H1 (cell line): ENCODE results near the gene GRIK4. TPM values are rescaled to one million over a fixed set of nuclear protein-coding genes. Genes with fewer than 3 reads are reported as not detected.

Source experiments
- CTCF ChIA-PET: fragments of 300-600 bp; sonication (Branson Sonifier 250); formaldehyde crosslinking; loops from one replicate; lab custom pipeline; 2021; ENCODE audit not compliant: partially characterized antibody; lab: Charles Lee
- POLR2A ChIA-PET: fragments of 300-600 bp; sonication (Branson Sonifier 250); formaldehyde crosslinking; loops from one replicate; lab custom pipeline; 2021; ENCODE audit warnings: inconsistent platforms; ENCODE audit not compliant: partially characterized antibody; lab: Charles Lee
- DNase-seq, 2 experiments: peaks; one replicate each; pipeline versions ENCODE4 v3.0.0 to v3.0.0-alpha.2; 2010 to 2022; ENCODE audit warnings: low spot score in 2 of 2, low read depth in 1 of 2, mixed read lengths in 1 of 2
- FAIRE-seq: peaks from 2 replicates; lab custom pipeline; 2011; peaks lifted over from hg19 to GRCh38; lab: Jason Lieb, UNC
- H2AFZ ChIP-seq: 2 replicates; pipeline ENCODE4 v1.8.1; 2012; ENCODE audit warnings: low read length, inconsistent platforms
- H2AK5ac ChIP-seq: 2 replicates; pipeline ENCODE4 v1.6.1; 2013; ENCODE audit warnings: low read depth, low read length
- H2BK120ac ChIP-seq: replicated peaks from 2 replicates; pipeline ENCODE3; 2013; ENCODE audit warnings: low read depth, low read length, inconsistent platforms
- H2BK12ac ChIP-seq: 2 replicates; pipeline ENCODE4 v1.6.1; 2013; ENCODE audit warnings: low read depth, low read length
- H2BK15ac ChIP-seq: 2 replicates; pipeline ENCODE4 v1.6.1; 2013; ENCODE audit warnings: low read length
- H2BK20ac ChIP-seq: 2 replicates; pipeline ENCODE4 v1.6.1; 2013; ENCODE audit warnings: low read length
- H2BK5ac ChIP-seq: 2 replicates; pipeline ENCODE4 v1.6.1; 2013; ENCODE audit warnings: low read depth, low read length
- H3K14ac ChIP-seq: 2 replicates; pipeline ENCODE4 v1.6.1; 2013; ENCODE audit warnings: inconsistent platforms; ENCODE audit not compliant: insufficient read length
- H3K18ac ChIP-seq: 2 replicates; pipeline ENCODE4 v1.6.1; 2013; ENCODE audit warnings: low read length; ENCODE audit errors: extremely low read depth
- H3K23ac ChIP-seq: 2 replicates; pipeline ENCODE4 v1.6.1; 2013; ENCODE audit warnings: inconsistent platforms; ENCODE audit not compliant: insufficient read length
- H3K23me2 ChIP-seq: 2 replicates; pipeline ENCODE4 v1.6.1; 2013; ENCODE audit warnings: low read depth, low read length
- H3K27ac ChIP-seq: 2 replicates; pipeline ENCODE4 v1.6.1; 2011; ENCODE audit warnings: low read depth, low read length, inconsistent platforms
- H3K27me3 ChIP-seq, 4 experiments: replicated peaks in 1 of 4; 1 replicate in 1 of 4; 2 replicates in 3 of 4; pipeline versions ENCODE4 v1.6.1 to v1.8.1; 2011 to 2013; ENCODE audit warnings: low read length in 3 of 4, mild to moderate bottlenecking in 3 of 4, inconsistent platforms in 2 of 4, mixed read lengths in 2 of 4, moderate library complexity in 1 of 4; ENCODE audit not compliant: control insufficient read depth in 3 of 4, insufficient read depth in 3 of 4; ENCODE audit errors: extremely low read depth in 1 of 4
- H3K36me3 ChIP-seq, 4 experiments: 2 replicates each; pipeline versions ENCODE4 v1.6.1 to v1.8.1; 2011 to 2013; ENCODE audit warnings: mild to moderate bottlenecking in 4 of 4, low read length in 3 of 4, moderate library complexity in 2 of 4, control low read depth in 1 of 4, inconsistent platforms in 1 of 4; ENCODE audit not compliant: insufficient read depth in 4 of 4, control insufficient read depth in 2 of 4
- H3K4ac ChIP-seq: replicated peaks from 2 replicates; pipeline ENCODE3; 2013; ENCODE audit warnings: low read length, low read depth, mixed read lengths, inconsistent platforms; ENCODE audit not compliant: insufficient read length
- H3K4me1 ChIP-seq, 4 experiments: replicated peaks in 1 of 4; 1 replicate in 1 of 4; 2 replicates in 3 of 4; pipeline versions ENCODE4 v1.6.1 to v1.8.1; 2011 to 2013; ENCODE audit warnings: low read length in 3 of 4, inconsistent platforms in 2 of 4, mixed read lengths in 1 of 4; ENCODE audit not compliant: insufficient read depth in 4 of 4, control insufficient read depth in 3 of 4
- H3K4me2 ChIP-seq, 2 experiments: 2 replicates each; pipeline versions ENCODE4 v1.6.1 to v1.8.1; 2011 to 2013; ENCODE audit warnings: low read depth in 2 of 2, low read length in 2 of 2, control low read depth in 1 of 2, inconsistent platforms in 1 of 2, mild to moderate bottlenecking in 1 of 2; ENCODE audit not compliant: insufficient read depth in 1 of 2
- H3K4me3 ChIP-seq, 4 experiments: fragments of 200-600, 300-600 bp in 1 of 4; sonication (generic), shearing (Covaris generic), sonication (Bioruptor Twin) in 1 of 4; 2 replicates each; pipeline versions ENCODE4 v1.5.1 to v1.8.1; 2011 to 2016; ENCODE audit warnings: low read length in 4 of 4, low read depth in 3 of 4, control low read depth in 2 of 4, inconsistent platforms in 2 of 4, mild to moderate bottlenecking in 2 of 4, mixed read lengths in 1 of 4, moderate library complexity in 1 of 4; ENCODE audit not compliant: insufficient read depth in 2 of 4; ENCODE audit errors: extremely low read depth in 1 of 4
- H3K56ac ChIP-seq: replicated peaks from 2 replicates; pipeline ENCODE3; 2013; ENCODE audit warnings: low read depth, mild to moderate bottlenecking, mixed read lengths, low read length, inconsistent platforms; ENCODE audit not compliant: insufficient read length
- H3K79me1 ChIP-seq: 2 replicates; pipeline ENCODE4 v1.6.1; 2013; ENCODE audit warnings: low read depth, low read length, control low read depth
- H3K79me2 ChIP-seq, 2 experiments: 2 replicates each; pipeline versions ENCODE4 v1.6.1 to v1.8.1; 2012 to 2013; ENCODE audit warnings: low read length in 2 of 2, mild to moderate bottlenecking in 2 of 2, inconsistent platforms in 1 of 2; ENCODE audit not compliant: insufficient read depth in 2 of 2, control insufficient read depth in 1 of 2
- H3K9ac ChIP-seq, 4 experiments: replicated peaks in 1 of 4; 1 replicate in 1 of 4; 2 replicates in 3 of 4; pipeline versions ENCODE4 v1.6.1 to v1.8.1; 2011 to 2013; ENCODE audit warnings: low read depth in 3 of 4, low read length in 3 of 4, control low read depth in 2 of 4, mild to moderate bottlenecking in 2 of 4, moderate library complexity in 2 of 4, inconsistent platforms in 1 of 4; ENCODE audit errors: extremely low read depth in 1 of 4
- H3K9me3 ChIP-seq, 2 experiments: 2 replicates each; pipeline versions ENCODE4 v1.6.1 to v1.8.1; 2012 to 2013; ENCODE audit warnings: mild to moderate bottlenecking in 2 of 2, moderate library complexity in 2 of 2, control low read depth in 1 of 2, inconsistent platforms in 1 of 2, low read depth in 1 of 2, low read length in 1 of 2, mixed read lengths in 1 of 2; ENCODE audit not compliant: insufficient read depth in 2 of 2
- H4K20me1 ChIP-seq, 2 experiments: replicated peaks in 1 of 2; 2 replicates each; pipeline versions ENCODE3 to v1.8.1; 2011 to 2013; ENCODE audit warnings: inconsistent platforms in 2 of 2, low read length in 2 of 2, mild to moderate bottlenecking in 1 of 2; ENCODE audit not compliant: insufficient read depth in 2 of 2, control insufficient read depth in 1 of 2
- H4K5ac ChIP-seq: 2 replicates; pipeline ENCODE4 v1.6.1; 2013; ENCODE audit warnings: low read length, low read depth, mixed read lengths, inconsistent platforms; ENCODE audit not compliant: insufficient read length
- H4K8ac ChIP-seq: 2 replicates; pipeline ENCODE4 v1.8.0; 2013; ENCODE audit warnings: mild to moderate bottlenecking, moderate library complexity, low read length, inconsistent platforms; ENCODE audit not compliant: insufficient read depth; ENCODE audit errors: extremely low read depth
- H4K91ac ChIP-seq: replicated peaks from 2 replicates; pipeline ENCODE3; 2013; ENCODE audit warnings: low read length, mixed read lengths, inconsistent platforms; ENCODE audit not compliant: insufficient read length
- CEBPB ChIP-seq: IDR thresholded peaks from 2 replicates; pipeline ENCODE4 v1.6.1; 2012; ENCODE audit warnings: low read depth, low read length
- GTF2F1 ChIP-seq: IDR thresholded peaks from 2 replicates; pipeline ENCODE4 v1.6.1; 2012; ENCODE audit warnings: low read depth, low read length, improper control_type of control experiment, borderline replicate concordance
- JUN ChIP-seq: IDR thresholded peaks from 2 replicates; pipeline ENCODE4 v1.6.1; 2011; ENCODE audit warnings: low read depth, mild to moderate bottlenecking, improper control_type of control experiment, low read length
- JUND ChIP-seq: IDR thresholded peaks from 2 replicates; pipeline ENCODE4 v1.6.1; 2011; ENCODE audit warnings: mild to moderate bottlenecking, improper control_type of control experiment, low read length
- KDM4A ChIP-seq: IDR thresholded peaks from one replicate; pipeline ENCODE4 v1.7.1; 2012; ENCODE audit warnings: low read depth, mild to moderate bottlenecking, moderate library complexity, low read length, inconsistent platforms; ENCODE audit not compliant: severe bottlenecking
- MAFK ChIP-seq: IDR thresholded peaks from 2 replicates; pipeline ENCODE4 v1.6.1; 2012; ENCODE audit warnings: low read depth, mild to moderate bottlenecking, improper control_type of control experiment, low read length
- NANOG ChIP-seq: IDR thresholded peaks from 2 replicates; pipeline ENCODE4 v1.6.1; 2011; ENCODE audit warnings: low read length, low read depth, mild to moderate bottlenecking, inconsistent platforms; ENCODE audit not compliant: insufficient read depth, poor library complexity, severe bottlenecking
- PHF8 ChIP-seq: fragments of 200-600 bp; sonication (generic); conservative IDR thresholded peaks from 2 replicates; pipeline ENCODE4 v1.7.1; 2012; ENCODE audit warnings: low read depth, mild to moderate bottlenecking, inconsistent platforms, low read length, moderate library complexity
- POLR2A ChIP-seq, 2 experiments: IDR thresholded peaks; 1 replicate in 1 of 2; 2 replicates in 1 of 2; pipeline ENCODE4 v1.6.1; 2011; ENCODE audit warnings: low read depth in 2 of 2, low read length in 2 of 2, mild to moderate bottlenecking in 2 of 2; ENCODE audit errors: control extremely low read depth in 1 of 2
- RNF2 ChIP-seq: fragments of 200-900, 300-1000 bp; sonication (generic); IDR thresholded peaks from 2 replicates; pipeline ENCODE4 v1.7.1; 2016; ENCODE audit warnings: borderline replicate concordance, low read depth, mild to moderate bottlenecking, antibody characterized with exemption, low read length; ENCODE audit not compliant: poor library complexity, severe bottlenecking; ENCODE audit errors: missing control alignments
- SP1 ChIP-seq: IDR thresholded peaks from 2 replicates; pipeline ENCODE4 v1.6.1; 2011; ENCODE audit warnings: low read depth, low read length
- SUZ12 ChIP-seq: fragments of 200-600 bp; sonication (generic); IDR thresholded peaks from 2 replicates; pipeline ENCODE4 v1.6.1; 2012; ENCODE audit warnings: mild to moderate bottlenecking, inconsistent platforms, low read length, moderate library complexity, mixed read lengths
- TAF1 ChIP-seq: IDR thresholded peaks from 2 replicates; pipeline ENCODE4 v1.6.1; 2011; ENCODE audit warnings: mild to moderate bottlenecking, low read depth, low read length
- WGBS, 2 experiments: shearing (Covaris generic) in 1 of 2; methylation state at CpG; one replicate each; pipeline versions ENCODE4 v1.1.6 to v1.1.7; 2013 to 2015; ENCODE audit warnings: low lambda C conversion rate in 2 of 2, mixed read lengths in 2 of 2, inconsistent platforms in 1 of 2, low coverage in 1 of 2, missing lambda C conversion rate in 1 of 2; ENCODE audit not compliant: insufficient replicate concordance in 2 of 2, insufficient coverage in 1 of 2, insufficient read length in 1 of 2; ENCODE audit errors: extremely low coverage in 1 of 2, missing lambda C conversion rate in 1 of 2; 5-methylcytosine and 5-hydroxymethylcytosine counted together
- polyA plus RNA-seq, 7 experiments: library from polyadenylated mRNA; depleted of rRNA in 3 of 7; stranded (reverse) in 5 of 7; unstranded in 2 of 7; fragments of >200 nt in 5 of 7; fragments of 200-250 nt in 2 of 7; gene quantifications; 1 replicate in 5 of 7; 2 replicates in 1 of 7; 4 replicates in 1 of 7; pipeline versions ENCODE4 v1.2.1 to v1.2.3, GENCODE V29; 2011 to 2013; ENCODE audit warnings: missing spikeins in 2 of 7, mixed read lengths in 2 of 7
- total RNA-seq: library from RNA; stranded (reverse); fragmentation: NEBNext Ultra II Directional; extraction: Animal tissue kit (Norgen Biotek cat#: 25700); gene quantifications from 2 replicates; pipeline ENCODE4 v1.2.1, GENCODE V29; 2021

Gene GRIK4
- total and polyA plus RNA-seq, 2 of the 8 experiments (the other 6 are each of a cell fraction or from before 2014, with no cell fraction given), result 1.2 to 2.9 TPM

- H2BK5ac ChIP-seq, result no peak overlapping the region
- 83% methylated on average over 9 of the region's 9 CpGs; no CpG with 5 or more reads in 1 of the 2 experiments for WGBS, 2 experiments
- no peaks in the 10 kb centered on the region for H3K9me3 ChIP-seq
- H3K4me1 ChIP-seq, result peaks cover 0 to 7% (median under 1%) of the 10 kb centered on the region in 4 experiments; a peak in 2 of 7 replicates
- no peak overlapping the region for H3K4ac ChIP-seq
- H3K79me1 ChIP-seq, result no peaks in the 10 kb centered on the region
- H4K8ac ChIP-seq, result no peak overlapping the region
- no peak overlapping the region for H2BK15ac ChIP-seq
- no peak overlapping the region for H2BK12ac ChIP-seq
- no peak overlapping the region for H3K9ac ChIP-seq
- H4K91ac ChIP-seq, result no peak overlapping the region
- H3K4me3 ChIP-seq, result no peak overlapping the region
- no peak overlapping the region for H3K18ac ChIP-seq
- H3K79me2 ChIP-seq, result no peaks in the 10 kb centered on the region
- CTCF ChIA-PET, result interaction anchor here (0.7 to 2.2 kb wide), 5 partner anchors 18 to 40 kb away, joined by 3 to 7 read pairs (median 3); no protein-coding TSS in a partner anchor
- H3K23ac ChIP-seq, result no peak overlapping the region
- no peak for DNase-seq
- no peak overlapping the region for H2BK20ac ChIP-seq
- H4K20me1 ChIP-seq, result no peaks in the 10 kb centered on the region
- no peak for FAIRE-seq
- H4K5ac ChIP-seq, result no peak overlapping the region
- no peak overlapping the region for H3K4me2 ChIP-seq
- no peaks in the 10 kb centered on the region for H3K36me3 ChIP-seq
- H2BK120ac ChIP-seq, result no peak overlapping the region
- no peaks in the 10 kb centered on the region for H3K27me3 ChIP-seq
- no peak overlapping the region for H2AK5ac ChIP-seq
- POLR2A ChIA-PET, result interaction anchor here (0.6 kb wide), 1 partner anchor 1373 kb away, joined by 5 read pairs; no protein-coding TSS in a partner anchor
- no peak overlapping the region for H3K56ac ChIP-seq
- H3K23me2 ChIP-seq, result no peaks in the 10 kb centered on the region
- no peak overlapping the region for H3K14ac ChIP-seq
- no peak overlapping the region for H3K27ac ChIP-seq
- H2AFZ ChIP-seq, result no peak overlapping the region
- TF ChIP-seq RNF2 (no peak), KDM4A (no peak), POLR2A (IDR thresholded peaks at IDR 0.05; ENCODE audit: control extremely low read depth in 1 of 2, low read depth in 2 of 2, low read length in 2 of 2) (no peak), NANOG (no peak), CEBPB (no peak), GTF2F1 (no peak), SUZ12 (no peak), TAF1 (no peak), PHF8 (no peak), JUN (no peak), JUND (no peak), SP1 (no peak), MAFK (no peak)
Measured at GRCh38 chr11:120893440-120894201, 382.1 kb downstream of the GRIK4 start.
